T1000 (cell line): ENCODE results near the gene TXLNB.

Experiments
- DNase-seq: peaks from one replicate; lab custom pipeline; 2025; ENCODE audit warnings: mixed read lengths; lab: John Stamatoyannopoulos, UW

The TXLNB gene

DNA sequence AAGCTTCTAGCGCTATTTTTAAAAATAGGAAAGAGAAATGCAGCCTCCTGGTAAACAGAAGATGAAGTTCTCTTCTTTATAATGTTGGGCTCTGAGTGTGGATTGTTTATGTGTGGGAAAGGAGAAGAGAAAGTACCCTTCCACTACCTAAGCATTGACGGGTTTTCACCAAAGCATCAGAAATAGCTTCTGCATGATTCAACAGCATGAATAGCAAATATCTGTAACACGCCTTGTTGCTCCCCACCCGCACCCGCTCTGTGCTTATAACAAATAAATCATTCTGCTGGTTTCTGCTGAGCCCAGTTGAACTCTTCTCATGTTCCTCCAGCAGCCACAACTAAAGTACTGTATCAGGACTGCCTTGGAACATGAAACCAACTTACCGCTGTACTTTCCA lies 20.7 kb downstream of the TXLNB start:
- DNase-seq: no peak

DNA sequence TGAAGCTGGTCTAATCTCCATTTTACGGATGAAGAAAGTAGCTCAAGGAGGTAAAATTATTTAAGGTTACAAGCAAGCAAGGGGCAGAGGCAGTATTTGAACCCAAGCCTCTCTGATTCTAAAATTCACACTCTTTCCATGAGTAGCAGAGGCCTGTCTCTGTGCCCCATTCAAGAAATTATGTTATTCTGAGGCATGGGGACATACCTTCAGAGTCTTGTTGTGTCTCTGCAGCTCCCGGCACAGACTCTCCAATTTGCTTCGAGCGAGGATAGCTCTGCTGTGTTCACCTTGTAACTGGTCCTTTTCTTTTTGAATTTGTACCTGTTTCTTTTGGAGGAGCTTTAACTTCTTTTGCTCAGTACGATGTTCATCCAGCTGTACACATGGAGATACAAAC lies 21.5 kb downstream of the TXLNB start:
- no peak for DNase-seq

DNA sequence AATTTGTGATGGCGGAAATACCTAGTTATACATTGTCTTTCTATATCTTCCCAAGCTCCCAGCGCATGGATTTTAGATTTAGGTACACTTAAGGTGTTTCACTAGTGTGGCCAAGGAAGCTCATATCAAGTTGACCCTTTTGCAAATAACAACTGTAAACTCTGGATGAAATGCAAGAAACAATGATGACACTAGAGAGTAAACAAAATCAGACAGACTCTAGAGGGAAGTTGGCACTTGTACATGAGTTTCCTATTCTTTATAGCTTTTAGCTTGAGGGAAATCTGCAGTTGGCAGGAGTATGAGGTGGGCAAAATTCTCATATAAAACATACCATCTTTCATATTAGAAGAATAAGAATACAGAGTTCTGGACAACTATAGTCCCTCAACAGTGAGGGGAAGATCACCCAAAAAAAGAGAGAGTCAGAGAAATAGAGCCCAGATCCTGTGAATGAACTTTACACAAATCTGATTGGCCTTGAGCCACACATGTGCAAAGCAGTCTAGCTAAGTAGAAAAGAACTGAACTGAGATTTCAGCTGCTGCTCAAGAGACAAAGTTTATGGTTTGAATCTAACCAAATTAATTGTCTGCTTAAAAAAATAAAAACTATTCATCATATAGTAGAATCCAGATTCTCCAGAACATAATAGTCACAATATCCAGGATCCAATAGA lies 26.1 kb downstream of the TXLNB start:
- no peak for DNase-seq

DNA sequence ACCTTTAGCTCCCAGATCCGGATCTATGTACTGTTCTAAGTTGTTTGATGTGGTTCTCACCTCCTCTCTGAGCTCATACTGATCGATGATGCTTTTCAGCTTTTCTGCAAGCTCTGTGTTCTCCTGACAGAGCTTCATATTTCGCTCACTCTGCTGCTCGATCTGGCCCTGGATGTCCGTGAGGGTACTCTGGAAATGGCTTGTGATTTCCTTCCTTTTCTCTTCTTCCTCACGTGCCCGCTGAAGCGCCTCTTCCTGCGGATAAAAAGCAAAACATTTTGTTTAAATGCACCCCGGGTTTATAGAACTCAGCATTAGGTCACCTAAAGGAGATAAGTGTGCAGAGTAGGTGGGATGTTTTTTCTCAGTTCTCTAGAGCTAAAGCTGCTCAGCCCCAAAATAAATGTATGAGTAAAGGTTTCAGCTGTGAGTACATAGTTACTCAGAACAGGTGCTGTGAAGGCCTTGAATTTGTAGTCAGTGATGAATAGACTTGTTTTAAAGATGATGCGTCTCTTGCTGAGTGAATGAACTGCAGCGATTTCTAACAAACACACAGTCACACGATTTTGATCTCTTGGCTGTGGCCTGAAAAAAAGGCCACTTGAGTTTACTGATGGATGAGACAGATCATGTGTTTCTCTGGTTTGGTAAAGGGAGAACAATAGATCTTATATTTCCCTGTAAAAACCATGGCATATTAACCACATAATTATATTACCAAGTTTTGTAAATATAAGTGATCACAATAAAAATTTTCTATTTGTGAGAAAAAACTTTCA lies 29.1 kb downstream of the TXLNB start:
- no peak for DNase-seq

DNA sequence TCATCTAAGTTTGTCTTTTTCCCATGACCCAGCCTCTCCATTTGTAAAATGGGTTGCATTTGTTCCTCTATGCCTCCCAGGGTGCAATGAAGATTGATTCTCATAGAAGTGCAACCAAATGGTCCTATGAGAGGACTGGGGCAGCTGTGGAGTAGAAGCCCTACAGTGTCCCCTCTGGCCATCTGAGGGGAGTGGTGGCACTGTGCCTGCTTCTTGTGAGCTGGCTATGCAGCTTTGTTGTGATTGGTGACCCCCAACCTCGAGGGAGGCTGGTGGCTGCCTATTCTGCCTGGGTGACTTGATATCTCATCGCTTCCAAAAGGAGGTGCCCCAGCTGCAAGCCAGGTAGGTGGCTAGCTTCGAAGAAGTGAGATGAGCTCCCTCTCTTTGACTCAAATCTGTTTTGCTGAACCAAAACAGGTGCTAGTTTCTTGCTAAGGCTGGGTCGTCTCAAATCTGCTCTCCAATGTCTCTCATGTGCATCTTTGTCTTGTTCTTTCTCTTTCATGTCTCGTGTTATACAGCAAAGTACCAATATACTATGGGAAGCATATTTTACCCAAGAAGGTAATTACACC lies 33.9 kb downstream of the TXLNB start:
- no peak for DNase-seq

DNA sequence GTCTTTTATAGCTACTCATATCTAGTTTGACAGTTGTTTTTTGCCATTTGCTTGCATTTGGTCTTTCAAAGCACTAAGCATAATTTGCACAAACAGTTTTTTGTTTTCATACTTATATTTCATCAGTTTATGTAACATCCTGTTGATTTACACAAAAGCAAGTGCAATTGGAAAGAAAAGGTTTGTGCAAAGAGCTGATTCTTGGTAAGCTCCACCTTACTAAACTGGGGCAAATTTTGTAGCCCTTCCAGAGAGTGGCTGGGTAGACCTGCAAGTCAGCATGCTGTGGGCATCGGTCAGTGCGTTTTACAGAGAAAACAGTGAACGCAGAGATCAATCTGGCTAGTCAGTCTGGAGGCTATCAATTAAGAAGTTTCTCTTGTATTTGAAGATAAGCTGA lies 34.5 kb downstream of the TXLNB start:
- no peak for DNase-seq

DNA sequence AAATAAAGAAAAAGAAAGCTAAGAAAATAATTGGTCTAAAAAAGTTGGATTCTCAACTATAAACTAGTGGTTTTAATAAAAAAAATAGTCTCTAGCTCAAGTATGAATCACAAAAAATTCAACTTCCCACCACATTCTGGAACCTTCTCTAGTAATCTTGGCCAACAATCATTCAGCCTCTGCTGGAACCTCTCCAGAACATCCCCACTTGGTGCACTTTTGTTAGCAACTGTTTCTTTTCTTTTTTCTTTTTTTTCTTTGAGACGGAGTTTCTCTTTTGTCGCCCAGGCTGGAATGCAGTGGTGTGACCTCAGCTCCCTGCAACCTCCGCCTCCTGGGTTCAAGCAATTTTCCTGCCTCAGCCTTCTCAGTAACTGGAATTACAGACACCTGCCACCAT lies 35.7 kb downstream of the TXLNB start:
- DNase-seq: no peak

DNA sequence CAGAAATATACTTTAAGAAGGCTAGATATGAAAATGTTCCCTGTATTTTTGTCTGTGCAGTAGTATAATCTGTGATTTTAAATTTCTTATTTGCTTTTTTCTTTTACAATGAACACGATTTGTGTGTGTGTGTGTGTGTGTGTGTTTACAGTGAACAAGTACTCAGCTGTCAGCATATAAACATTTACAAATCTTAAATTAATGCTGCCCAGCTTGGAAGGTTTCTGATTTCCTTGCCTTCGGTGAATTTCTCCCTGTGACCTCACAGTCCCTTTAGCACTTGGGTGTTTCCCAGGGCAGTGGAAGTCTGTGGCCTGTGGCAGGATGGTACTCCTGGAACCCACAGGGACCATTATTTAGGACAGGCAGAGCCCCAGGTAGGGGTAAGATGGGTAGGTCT lies 37.6 kb downstream of the TXLNB start:
- no peak for DNase-seq

DNA sequence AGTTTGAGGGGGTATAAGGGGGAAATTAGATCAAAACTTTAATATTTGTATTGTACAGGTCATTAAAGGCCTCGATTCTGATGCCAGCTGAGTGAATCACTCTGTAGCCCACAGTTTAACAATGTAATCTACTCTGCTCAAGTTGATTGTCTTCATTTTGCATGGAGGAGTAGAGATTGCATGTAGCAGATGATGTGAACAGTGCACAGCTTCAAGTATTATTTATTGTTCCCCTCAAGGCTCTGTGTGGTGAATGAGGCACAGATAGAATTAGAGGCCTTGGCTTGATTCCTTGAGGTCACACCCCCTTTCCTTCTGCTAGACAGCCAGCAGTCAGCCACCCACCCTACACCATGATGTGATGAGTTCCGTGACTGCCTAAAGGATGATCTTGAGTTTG lies 38.1 kb downstream of the TXLNB start:
- no peak for DNase-seq

DNA sequence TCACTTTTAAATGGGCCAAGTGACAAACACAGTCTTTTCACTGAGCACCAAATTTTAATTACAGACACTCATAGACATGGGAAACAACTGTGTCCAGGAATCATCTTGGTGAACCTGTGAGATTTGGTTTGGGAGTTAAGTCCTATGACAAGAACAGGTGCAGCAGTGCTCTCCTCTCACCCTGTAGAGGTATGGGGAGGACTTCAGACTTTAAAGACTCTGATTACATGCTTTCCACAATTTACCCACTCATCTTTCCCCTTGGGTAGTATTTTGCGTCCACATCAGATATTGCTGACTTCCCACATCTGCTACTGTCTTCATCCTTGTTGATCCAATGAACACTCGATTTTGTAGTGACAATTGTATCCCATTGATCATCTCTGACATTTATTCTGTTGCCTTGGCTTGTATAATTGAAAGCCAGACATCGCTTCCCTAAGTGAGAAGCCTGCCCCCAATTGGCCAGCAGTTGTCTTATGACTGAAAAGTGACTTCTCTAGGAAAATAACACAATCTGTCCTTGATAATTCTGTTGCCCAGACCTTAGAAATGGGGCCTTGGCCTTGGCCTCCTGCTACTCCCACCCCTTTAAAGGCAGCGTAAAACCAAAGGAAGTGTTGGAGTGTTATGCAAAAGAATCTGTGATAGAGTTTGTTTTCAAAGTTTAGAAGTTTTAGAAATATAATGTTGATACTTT lies 40.0 kb downstream of the TXLNB start:
- no peak for DNase-seq

DNA sequence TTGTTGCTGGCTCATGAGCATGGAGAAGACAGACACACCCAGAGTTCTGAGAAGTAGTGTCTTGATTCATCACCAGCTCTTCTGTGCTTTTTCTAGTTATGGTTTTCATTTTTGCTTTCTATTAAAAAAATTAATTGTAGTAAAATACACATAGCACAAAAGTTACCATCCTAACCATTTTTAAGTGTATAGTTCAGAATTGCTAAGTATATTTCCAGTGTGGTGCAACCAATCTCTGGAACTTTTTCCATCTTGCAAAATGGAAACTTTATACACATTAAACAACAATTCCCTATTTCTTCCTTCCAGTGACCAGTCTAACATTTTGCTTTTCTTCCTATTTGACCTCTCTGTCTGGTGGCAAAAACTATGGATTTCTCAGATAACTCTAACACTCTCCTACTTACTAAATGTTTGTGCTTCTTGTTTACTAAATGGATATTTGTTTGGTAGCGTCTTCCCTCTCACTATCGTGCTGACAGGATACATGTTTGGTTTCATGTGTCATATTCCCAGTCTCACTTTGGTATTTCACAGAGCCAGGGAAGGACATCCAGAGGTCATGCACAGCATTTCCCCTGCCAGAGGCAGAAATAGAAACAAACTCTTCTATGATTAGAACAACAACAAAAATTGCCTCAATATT lies 40.6 kb downstream of the TXLNB start:
- no peak for DNase-seq

DNA sequence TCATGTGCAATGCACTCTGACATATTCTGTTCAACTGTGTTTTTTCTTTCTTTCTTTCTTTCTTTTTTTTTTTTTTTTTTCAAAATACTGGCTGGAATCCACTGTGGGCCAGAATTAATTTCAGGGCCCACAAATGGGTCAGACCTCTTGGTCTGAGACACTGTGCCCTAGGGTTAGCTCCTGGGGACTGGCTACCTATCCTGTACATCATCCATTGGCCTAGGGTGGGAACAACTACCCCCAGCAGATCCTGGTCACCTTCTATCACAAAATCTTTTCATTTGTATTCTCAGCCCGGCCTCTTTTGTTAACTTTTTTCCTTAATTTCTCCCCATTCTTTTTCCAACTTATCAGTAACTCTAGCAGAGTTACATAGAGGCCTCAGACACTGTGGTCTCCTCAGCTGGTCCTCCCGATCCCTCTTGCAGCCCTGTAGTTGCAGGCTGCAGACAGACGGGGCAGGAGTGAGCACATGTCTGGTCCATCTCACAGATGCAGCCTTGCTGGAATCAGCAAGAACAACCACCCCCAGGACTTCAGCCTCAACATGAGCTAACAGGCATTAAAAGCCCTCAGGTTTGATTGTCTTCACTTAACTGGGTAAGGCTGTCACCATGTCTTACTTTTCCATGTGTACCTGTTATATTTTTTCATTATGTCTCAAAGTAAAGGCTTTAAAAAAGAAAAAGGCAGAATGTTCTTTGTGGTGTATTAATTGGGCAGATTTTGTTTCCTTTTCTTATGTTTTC lies 41.3 kb downstream of the TXLNB start:
- DNase-seq: no peak

DNA sequence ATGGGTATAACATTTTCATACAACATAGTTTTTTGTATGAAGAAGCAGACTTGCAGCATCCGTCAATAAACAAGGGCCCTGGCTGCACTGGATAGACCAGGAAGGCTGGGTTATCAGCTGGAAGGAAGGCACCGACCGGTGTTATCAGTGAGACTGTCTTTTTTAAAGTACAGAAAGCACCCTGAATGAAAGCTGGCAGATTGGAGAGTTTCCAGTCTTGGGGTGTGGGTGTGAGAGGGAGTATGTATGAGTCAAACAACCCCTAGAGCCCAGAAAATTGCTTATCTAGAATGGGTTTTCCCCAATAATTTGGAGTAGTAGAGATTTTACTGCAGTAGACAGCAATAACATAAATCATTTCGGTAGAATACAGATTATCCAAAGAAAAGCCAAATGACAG lies 42.4 kb downstream of the TXLNB start:
- DNase-seq: no peak

DNA sequence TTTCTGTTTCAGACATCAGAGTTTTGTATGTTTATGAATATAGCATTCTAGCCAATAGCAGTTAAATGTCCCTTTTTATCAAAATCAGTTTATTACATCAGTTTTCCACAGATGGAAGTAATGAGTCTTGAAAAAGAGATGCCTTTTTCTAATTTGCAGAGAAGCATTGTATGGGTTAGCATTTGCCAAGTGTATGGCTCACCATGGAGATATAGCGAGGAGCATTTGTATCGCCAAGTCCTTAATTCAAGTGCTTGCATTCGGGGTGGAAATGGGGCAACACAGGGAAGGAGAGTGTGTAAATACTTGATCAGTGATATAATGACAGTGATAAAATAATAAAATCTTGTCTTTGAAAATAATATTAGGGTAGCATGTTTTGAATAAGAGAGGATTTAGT lies 42.9 kb downstream of the TXLNB start:
- no peak for DNase-seq

DNA sequence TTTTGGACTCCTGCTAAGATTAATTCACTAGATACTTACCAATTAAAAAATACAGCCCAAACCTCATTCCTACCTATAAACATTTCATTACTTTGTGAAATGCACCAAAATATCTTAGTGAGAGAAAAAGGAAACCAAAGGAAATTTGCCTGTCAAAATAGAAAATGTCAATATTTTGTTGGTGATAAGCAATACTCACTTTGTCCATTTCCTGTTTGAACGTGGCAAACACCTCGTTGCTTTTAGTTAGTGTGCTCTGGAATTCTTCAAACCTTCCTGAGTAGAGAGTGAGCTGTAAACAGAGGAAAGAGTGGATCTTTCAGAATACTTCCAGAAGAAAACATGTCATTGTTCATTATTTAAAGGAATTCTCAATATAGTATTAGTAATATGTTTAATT lies 44.2 kb downstream of the TXLNB start:
- DNase-seq: no peak

DNA sequence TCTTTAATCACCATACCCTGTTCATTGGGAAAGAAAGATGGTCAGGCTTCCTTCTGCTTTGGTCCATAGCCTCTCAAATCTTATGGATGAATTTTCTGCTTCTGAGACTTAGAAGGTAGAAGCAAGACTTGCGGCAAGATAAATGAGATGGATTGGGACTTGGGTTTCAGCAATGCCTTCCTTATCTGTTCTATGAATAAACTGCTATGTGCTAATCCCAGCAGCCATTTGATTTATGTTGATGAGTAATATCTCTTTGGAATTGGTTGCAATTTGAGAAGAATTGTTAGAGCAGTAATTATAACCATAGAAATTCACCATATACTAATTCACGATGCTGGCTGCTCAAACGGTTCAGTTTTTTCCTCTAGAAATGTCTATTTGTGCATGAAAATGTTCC lies 48.3 kb downstream of the TXLNB start:
- DNase-seq: no peak

DNA sequence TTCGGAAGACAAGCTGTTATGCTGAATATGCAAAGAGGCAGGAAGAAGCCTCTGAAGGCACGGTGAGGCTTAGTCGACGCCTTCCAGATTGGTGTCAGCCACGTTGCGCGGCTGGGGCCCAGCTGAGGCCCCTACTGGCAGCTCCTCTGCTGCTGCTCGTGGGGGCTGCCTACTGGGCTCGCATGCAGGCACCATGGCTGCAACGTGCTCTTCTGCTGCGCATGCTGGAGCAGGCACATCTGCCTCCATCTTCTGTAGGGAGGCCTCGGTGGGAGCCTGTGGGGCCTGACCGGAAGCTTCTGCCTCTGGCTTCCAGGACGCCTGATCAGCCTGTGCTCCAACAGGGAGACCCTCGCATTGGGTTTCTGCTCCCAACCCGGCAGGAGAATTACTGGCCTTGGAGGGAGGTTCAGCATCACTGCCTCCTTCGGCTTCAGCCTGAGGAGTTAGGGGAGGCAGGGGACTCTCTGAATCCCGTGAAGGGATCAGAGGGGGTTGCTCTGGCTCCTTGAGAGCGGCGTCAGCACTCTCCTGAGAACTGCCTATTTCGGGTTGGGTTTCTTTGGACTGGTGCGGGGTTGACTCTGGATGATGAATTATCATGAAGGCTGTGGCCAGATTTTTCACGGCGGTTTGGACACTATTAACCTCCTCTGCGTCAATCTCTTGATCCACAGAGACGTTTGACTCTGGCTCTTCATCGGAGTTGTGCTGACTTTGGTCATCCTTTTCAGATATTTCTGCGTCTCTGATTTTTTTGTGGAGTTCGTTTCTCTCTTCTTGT lies 49.1 kb downstream of the TXLNB start:
- DNase-seq: no peak

DNA sequence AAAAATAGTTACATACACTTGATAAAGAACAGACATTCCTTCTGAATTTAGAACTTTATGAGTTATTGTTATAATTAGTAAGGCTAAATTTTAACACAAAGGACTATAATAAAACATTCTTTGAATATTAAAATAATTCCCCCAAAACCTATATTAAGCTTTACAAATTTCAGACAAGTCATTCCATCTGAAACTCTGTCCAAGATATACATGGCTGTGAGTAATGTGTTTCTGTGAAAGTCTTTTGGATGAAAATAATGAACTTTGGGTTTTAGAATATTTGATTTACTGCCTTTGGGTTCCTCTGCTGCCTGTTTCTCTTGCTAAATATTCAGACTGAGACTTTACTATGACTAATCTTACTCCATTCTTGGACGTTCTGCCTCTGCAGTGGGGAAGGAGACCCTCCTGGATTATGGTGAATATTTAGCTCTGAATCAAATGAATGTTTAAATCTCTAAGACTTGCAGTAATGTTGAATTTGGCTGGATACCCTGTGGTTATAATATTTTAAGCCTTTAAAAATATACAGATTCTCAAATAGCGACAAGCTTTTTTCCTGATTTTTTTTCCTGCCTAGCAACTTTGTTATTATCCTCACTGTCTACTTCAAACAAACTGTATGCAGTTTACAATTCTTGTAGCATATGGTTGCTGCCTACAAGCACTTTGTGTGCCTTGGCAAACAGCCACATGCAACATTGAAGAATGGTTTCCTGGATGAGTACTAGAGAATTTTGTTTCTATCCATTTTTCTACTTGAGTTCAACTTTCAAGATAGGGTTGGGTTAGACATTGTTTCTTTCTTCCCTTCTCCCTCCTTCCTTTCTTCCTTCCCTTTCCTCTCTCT lies 51.4 kb downstream of the TXLNB start:
- DNase-seq: no peak

DNA sequence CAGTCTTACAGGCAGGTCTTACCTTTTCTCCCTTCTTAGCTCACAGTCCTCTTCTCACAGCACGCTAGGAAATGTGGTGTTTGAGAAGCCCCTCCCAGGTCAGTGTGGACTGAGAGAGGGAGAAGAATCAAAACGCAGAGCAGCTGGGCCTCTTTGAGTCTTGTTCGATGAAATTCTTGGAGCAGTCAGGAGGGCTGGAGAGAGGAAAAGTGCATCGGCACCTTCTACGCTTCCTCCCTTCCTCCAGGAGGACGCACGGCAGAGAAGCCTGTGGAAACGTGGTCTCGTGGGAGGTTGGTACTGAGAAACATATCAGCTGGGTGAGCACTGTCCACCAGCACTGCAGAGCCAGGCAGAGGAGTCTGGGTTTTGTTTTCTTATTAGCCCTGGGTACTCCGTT lies 52.7 kb downstream of the TXLNB start:
- DNase-seq: no peak

DNA sequence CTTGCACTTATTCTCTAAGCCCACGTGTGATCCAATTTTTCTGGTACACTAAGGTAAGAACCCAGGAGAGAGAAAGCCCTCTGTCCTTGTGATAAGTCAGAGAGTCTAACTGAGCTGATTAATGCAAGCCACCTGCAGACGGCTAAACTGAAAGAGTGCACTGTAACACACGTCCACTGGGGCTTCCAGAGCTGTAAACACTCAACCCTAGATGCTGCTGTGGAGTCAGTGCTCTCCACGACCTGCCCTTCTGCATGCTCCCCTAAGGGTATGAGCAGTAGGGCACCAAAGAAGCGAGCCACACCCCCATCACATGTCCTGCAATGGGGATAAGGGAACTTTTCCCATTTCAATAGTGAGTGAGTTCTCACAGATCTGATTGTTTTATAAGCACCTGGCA lies 55.7 kb downstream of the TXLNB start:
- no peak for DNase-seq
